Mesothelial cell of epicardium (in vitro differentiated cells): ENCODE results near the gene NLRP4. TPM values are rescaled to one million over a fixed set of nuclear protein-coding genes. Genes with fewer than 3 reads are reported as not detected.

Source experiments
- DNase-seq, 2 experiments: peaks; one replicate each; pipeline ENCODE4 v3.0.0; 2021; ENCODE audit warnings: low spot score in 2 of 2; ENCODE audit not compliant: unreplicated experiment in 2 of 2
- H3K27ac Mint-ChIP-seq: 2 replicates; pipeline ENCODE4 v1.8.0; 2021; ENCODE audit warnings: mixed read lengths
- H3K27me3 Mint-ChIP-seq: 2 replicates; pipeline ENCODE4 v1.8.0; 2021; ENCODE audit warnings: low read depth, mixed read lengths
- H3K36me3 Mint-ChIP-seq: 2 replicates; pipeline ENCODE4 v1.8.0; 2021; ENCODE audit warnings: mixed read lengths
- H3K4me1 Mint-ChIP-seq: 2 replicates; pipeline ENCODE4 v1.8.0; 2021; ENCODE audit warnings: mixed read lengths
- H3K4me3 Mint-ChIP-seq: 2 replicates; pipeline ENCODE4 v1.8.0; 2021; ENCODE audit warnings: mild to moderate bottlenecking, moderate library complexity, mixed read lengths
- H3K9me3 Mint-ChIP-seq: 2 replicates; pipeline ENCODE4 v1.8.0; 2021; ENCODE audit warnings: mixed read lengths
- total RNA-seq: library from RNA; stranded (reverse); gene quantifications from 3 replicates; pipeline ENCODE4 v1.2.1, GENCODE V29; 2021
- TF ChIP-seq, protein P1 (sequence below): fragments of 200-600 bp; sonication (generic); IDR thresholded peaks from one replicate; pipeline ENCODE4 v1.5.0; 2021; ENCODE audit warnings: antibody characterized with exemption; ENCODE audit not compliant: unreplicated experiment

The NLRP4 gene
- total RNA-seq, 1 donor from 2014 or later: not detected

DNA sequence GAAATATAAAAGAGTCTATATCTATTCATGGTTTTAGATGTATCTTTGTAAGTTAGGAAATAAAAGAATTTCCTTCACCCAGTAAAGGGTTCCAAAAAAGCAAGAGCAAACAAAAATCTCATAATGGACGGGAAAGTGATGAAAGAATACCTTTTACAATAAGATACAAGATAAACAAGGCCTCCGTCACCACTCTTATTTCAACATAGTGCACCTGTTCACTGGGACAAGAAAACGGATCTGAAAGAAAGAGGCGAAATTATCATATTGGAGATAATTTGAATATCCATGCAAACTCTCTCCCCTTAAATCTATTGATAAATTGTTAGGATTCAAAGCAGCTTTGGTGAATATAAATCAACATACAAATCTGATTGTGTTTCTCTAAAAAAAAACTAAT, 3.7 kb upstream of the NLRP4 start:
- no peak for DNase-seq
- H3K36me3 Mint-ChIP-seq: no peaks in the 10 kb centered on the region
- TF ChIP-seq, protein P1, sequence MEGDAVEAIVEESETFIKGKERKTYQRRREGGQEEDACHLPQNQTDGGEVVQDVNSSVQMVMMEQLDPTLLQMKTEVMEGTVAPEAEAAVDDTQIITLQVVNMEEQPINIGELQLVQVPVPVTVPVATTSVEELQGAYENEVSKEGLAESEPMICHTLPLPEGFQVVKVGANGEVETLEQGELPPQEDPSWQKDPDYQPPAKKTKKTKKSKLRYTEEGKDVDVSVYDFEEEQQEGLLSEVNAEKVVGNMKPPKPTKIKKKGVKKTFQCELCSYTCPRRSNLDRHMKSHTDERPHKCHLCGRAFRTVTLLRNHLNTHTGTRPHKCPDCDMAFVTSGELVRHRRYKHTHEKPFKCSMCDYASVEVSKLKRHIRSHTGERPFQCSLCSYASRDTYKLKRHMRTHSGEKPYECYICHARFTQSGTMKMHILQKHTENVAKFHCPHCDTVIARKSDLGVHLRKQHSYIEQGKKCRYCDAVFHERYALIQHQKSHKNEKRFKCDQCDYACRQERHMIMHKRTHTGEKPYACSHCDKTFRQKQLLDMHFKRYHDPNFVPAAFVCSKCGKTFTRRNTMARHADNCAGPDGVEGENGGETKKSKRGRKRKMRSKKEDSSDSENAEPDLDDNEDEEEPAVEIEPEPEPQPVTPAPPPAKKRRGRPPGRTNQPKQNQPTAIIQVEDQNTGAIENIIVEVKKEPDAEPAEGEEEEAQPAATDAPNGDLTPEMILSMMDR: no peak

DNA sequence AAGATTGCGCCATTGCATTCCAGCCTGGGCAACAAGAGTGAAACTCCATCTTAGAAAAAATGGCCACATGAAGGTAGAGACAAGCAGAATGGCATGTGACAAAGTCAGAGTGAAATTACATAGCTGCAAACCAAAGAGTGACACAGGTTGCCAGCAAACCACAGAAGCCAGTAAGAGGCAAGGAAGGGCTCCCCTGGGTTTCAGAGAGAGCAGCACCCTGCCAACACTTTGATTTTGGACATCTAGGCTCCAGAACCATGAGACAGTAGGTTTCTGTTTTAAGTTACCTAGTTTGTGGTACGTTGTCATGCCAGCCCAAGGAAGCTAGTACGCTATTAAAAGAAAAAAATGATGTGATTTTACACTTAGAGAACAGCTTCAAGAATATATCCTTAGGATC, 1.9 kb downstream of the NLRP4 start:
- Mint-ChIP-seq H3K36me3 (no peaks in the 10 kb centered on the region), H3K9me3 (peaks cover 58% of the 10 kb centered on the region)
- TF ChIP-seq, protein P1: no peak

More for the DNA sequence above, 3.7 kb upstream of the NLRP4 start:
- no peak overlapping the region for H3K27ac Mint-ChIP-seq
- peaks cover 55% of the 10 kb centered on the region for H3K9me3 Mint-ChIP-seq
- H3K27me3 Mint-ChIP-seq: no peaks in the 10 kb centered on the region
- H3K4me3 Mint-ChIP-seq: no peak overlapping the region
- H3K4me1 Mint-ChIP-seq: no peaks in the 10 kb centered on the region

DNA sequence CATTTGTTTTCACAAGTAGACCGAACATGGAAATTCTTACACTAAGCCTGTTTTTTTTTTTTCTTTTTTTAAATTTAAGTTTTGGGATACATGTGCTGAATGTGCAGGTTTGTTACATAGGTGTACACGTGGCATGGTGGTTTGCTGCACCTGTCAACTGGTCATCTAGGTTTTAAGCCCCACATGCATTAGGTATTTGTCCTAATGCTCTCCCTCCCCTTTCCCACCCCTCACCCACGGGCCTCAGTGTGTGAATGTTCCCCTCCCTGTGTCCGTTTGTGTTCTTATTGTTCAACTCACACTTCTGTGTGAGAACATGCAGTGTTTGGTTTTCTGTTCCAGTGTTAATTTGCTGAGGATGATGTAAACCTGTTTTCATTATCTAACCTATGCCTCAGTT, 2.6 kb downstream of the NLRP4 start:
- DNase-seq: no peak
- H3K36me3 Mint-ChIP-seq: peaks cover 2% of the 10 kb centered on the region
- no peaks in the 10 kb centered on the region for H3K4me1 Mint-ChIP-seq
- H3K9me3 Mint-ChIP-seq: peaks cover 59% of the 10 kb centered on the region
- H3K4me3 Mint-ChIP-seq: no peak overlapping the region
- TF ChIP-seq, protein P1: no peak
- no peaks in the 10 kb centered on the region for H3K27me3 Mint-ChIP-seq
- no peak overlapping the region for H3K27ac Mint-ChIP-seq

More for the DNA sequence above, 1.9 kb downstream of the NLRP4 start:
- Mint-ChIP-seq H3K4me1 (no peaks in the 10 kb centered on the region), H3K27me3 (no peaks in the 10 kb centered on the region), H3K4me3 (no peak overlapping the region), H3K27ac (no peak overlapping the region)
- no peak for DNase-seq

DNA sequence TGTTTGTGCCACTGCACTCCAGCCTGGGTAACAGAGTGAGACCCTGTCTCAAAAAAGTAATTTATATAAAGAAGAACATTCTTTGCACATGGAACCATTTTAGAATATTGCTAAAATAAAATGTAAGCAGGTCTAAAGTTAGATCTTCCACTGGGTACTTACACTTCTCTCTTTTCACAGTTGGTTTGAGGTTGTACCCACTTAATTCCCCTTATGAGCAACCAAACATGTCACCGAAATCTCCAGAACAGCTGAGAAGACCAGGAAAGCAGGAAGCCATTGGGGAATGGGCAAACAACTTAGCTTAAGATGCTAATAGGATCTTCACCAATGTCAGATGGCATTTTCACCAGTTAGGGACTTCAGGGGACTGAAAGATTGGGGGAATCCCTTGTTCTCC, 18.8 kb downstream of the NLRP4 start:
- no peaks in the 10 kb centered on the region for H3K4me1 Mint-ChIP-seq
- peaks cover 52% of the 10 kb centered on the region for H3K9me3 Mint-ChIP-seq
- TF ChIP-seq, protein P1: no peak
- no peak overlapping the region for H3K27ac Mint-ChIP-seq
- no peak overlapping the region for H3K4me3 Mint-ChIP-seq
- peaks cover 10% of the 10 kb centered on the region for H3K36me3 Mint-ChIP-seq
- H3K27me3 Mint-ChIP-seq: no peaks in the 10 kb centered on the region
- no peak for DNase-seq

DNA sequence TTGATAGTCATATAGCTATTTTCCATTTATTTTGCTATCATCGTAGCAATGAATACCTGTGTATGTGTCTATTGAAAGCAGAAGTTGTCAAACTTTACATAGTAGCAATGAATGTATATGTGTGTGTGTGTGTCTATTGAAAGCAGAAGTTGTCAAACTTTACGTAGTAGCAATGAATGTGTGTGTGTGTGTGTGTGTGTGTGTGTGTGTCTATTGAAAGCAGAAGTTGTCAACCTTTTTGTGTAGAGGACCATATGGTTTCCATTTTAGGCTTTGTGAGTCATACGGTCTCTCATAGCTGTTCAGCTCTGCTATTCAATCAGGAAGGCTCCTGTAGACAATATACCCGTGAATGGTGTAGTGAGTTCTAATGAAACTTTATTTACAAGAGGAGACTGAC, 20.8 kb downstream of the NLRP4 start:
- H3K27me3 Mint-ChIP-seq: no peaks in the 10 kb centered on the region
- TF ChIP-seq, protein P1: no peak
- no peak for DNase-seq
- H3K9me3 Mint-ChIP-seq: peaks cover 57% of the 10 kb centered on the region
- H3K4me3 Mint-ChIP-seq: no peak overlapping the region
- no peaks in the 10 kb centered on the region for H3K4me1 Mint-ChIP-seq
- no peak overlapping the region for H3K27ac Mint-ChIP-seq
- H3K36me3 Mint-ChIP-seq: peaks cover 5% of the 10 kb centered on the region

DNA sequence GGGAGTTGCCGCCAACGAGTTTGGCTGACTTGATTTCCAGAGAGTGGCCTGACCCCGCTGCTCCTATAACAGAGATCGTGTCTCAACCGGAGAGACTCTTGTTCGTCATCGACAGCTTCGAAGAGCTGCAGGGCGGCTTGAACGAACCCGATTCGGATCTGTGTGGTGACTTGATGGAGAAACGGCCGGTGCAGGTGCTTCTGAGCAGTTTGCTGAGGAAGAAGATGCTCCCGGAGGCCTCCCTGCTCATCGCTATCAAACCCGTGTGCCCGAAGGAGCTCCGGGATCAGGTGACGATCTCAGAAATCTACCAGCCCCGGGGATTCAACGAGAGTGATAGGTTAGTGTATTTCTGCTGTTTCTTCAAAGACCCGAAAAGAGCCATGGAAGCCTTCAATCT, 21.6 kb downstream of the NLRP4 start:
- H3K27me3 Mint-ChIP-seq: no peaks in the 10 kb centered on the region
- no peak overlapping the region for H3K4me3 Mint-ChIP-seq
- H3K9me3 Mint-ChIP-seq: peaks cover 52% of the 10 kb centered on the region
- H3K27ac Mint-ChIP-seq: no peak overlapping the region
- no peak for DNase-seq
- TF ChIP-seq, protein P1: no peak
- H3K36me3 Mint-ChIP-seq: peaks cover 4% of the 10 kb centered on the region
- H3K4me1 Mint-ChIP-seq: no peaks in the 10 kb centered on the region
